Renal pelvis (tissue), 4 donors: ENCODE measurements around the gene MORC1. TPM values are rescaled to one million over a fixed set of nuclear protein-coding genes. Genes with fewer than 3 reads are reported as not detected.
"Not testable (repeated sequence)": the region's sequence is repeated elsewhere in the genome, so short reads cannot be mapped to it uniquely, and the experiment has no call there.

ENCODE experiments used
- DNase-seq: peaks from one replicate; pipeline ENCODE4 v3.0.0-alpha.2; 2013
- polyA plus RNA-seq, 3 donors: library from polyadenylated mRNA; unstranded; fragments of 120-200 nt; gene quantifications; one replicate each; pipeline ENCODE4 v1.2.1, GENCODE V29; 2013; ENCODE audit not compliant: insufficient read length in 3 of 3

Gene MORC1
- polyA plus RNA-seq, 3 donors, result 0.40 to 0.64 (median 0.45) TPM

DNA sequence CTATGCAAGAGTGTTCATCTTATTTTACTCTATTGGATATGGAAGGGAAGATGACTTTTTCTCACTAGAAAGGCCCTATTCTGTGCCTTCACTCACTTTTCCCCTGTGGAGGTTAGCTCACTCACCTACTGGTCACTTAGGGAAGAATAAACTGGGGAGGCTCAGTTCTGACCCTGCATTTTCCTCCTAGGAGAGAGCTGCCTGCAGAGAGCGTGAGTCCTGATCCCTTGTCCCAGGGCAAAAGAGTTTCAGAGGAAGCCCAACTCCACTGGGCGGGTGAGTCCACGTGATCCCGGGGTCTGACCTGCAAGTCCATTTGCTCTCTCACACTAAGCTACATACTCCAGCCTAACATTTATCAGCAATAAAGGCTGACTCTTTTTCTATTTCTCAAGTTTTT, 8.4 kb downstream of the MORC1 start:
- DNase-seq, result no peak

- DNase-seq, result no peak
Observed at GRCh38 chr3:109098079-109098644, 19.8 kb downstream of the MORC1 start.

DNA sequence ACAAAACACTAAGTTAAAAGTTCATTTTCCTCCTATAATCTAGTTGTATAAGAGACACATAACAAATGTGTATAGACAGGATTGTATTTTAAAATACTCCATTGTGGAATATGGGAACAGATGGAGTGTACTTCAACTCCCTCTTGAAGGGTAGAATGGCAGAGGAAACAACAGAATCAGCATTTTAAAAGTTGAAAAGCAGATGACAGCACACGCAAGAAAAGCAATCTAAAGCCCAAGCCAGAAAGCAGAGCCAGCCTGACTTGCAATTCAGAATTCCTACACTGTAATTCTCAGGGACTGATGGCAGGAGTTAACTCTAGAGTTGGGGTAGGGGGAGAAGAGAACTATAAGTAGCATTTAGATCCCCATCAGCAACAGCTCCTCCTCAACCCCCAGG, 22.8 kb downstream of the MORC1 start:
- DNase-seq, result no peak

DNA sequence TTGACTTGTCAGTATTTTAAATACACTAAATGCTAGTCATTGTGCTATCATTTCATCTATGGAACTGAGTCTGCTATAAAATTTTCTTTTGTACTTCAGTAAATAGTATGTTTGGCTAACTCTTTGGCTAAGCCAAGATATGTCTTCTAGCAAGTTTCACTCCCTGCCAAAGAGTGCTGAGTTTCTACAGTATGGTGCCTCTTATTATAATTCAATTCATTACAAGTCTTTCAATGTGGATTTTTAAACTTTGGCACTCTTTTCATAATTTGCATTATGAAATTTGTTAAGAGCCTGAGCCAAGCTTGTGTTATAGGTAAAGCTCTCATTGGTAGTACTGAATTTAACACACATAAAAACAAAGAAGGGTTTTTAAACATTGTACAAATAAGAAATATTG, 24.4 kb downstream of the MORC1 start:
- no peak for DNase-seq

DNA sequence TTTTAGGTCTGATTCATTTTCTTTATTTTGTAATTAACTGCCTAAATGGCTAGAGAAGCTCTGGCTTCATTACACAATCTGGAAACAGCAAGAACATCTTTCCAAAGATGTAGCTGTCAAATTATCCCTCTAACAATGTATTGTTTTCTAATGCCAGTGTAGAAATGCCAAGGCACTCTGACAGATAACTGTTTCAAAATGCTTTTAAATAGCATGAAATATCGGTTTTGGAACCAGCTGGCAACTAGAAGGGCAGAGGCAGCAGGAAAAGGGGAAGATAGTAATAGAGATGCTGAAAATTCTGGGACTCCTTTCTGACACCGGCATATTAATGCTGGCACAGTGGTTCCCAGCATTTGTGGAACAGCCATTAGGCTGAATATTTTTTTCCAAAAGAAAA, 26.1 kb downstream of the MORC1 start:
- no peak for DNase-seq

- no peak for DNase-seq
Observed at GRCh38 chr3:109089265-109089664, 28.7 kb downstream of the MORC1 start.

DNA sequence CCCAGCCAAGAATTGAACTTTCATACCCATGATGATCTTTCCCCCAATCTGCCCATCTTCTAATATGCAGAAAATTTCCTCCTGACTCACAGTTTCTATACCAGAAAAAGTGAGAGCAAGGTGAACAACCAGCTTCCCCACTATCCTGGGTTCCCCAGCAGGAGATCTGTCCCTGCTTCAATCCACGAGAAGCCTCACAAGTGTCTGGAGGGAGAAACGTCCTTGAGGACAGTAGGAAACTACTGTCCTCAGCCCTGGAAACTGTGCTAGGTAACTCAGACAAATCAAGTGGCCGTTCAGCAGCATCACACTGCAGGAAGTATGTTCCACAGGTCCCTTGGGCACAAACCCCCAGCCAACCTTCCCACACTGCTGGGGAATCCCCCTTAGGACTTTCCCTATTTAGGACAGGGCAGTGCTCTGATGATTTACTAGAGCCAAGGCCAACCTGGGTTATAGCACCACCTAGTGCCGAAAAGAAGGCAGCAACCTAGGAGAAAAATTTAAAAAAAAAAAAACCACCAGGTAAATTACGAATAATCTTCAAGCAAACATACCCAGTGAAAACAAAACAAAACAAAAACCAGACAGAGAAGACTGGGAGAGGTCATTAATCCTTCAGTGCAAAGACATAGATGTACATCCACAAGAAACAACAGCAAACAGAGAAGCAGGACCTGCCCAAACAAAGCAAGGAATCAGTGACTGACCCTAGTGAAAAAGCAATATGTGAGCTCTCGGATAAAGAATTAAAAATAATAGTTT, 36.0 kb downstream of the MORC1 start:
- DNase-seq, result no peak

GRCh38 chr3:109080090-109080489, 37.8 kb downstream of the MORC1 start:
- DNase-seq, result not testable (repeated sequence)

- DNase-seq, result no peak
Observed at GRCh38 chr3:109073116-109073515, 44.8 kb downstream of the MORC1 start.

DNA sequence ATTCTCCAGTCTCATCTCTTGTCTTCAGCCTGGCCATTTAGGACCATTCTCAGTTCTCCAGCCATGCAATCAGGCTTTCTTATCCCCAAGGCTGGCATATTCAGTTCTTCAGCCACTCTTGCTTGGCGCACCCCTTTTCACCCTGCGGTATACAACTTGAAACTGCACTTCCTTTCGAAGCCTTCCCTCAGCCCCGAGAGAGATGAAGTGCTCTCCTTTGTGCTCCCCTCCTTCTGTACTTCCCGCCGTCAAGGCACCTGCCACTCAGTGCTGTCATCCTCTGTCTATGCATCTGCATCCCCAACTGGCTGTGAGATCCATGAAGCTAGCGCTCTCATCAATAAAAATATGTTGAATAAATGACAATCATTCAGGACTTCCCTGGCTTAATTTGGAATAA, 45.7 kb downstream of the MORC1 start:
- DNase-seq, result no peak

DNA sequence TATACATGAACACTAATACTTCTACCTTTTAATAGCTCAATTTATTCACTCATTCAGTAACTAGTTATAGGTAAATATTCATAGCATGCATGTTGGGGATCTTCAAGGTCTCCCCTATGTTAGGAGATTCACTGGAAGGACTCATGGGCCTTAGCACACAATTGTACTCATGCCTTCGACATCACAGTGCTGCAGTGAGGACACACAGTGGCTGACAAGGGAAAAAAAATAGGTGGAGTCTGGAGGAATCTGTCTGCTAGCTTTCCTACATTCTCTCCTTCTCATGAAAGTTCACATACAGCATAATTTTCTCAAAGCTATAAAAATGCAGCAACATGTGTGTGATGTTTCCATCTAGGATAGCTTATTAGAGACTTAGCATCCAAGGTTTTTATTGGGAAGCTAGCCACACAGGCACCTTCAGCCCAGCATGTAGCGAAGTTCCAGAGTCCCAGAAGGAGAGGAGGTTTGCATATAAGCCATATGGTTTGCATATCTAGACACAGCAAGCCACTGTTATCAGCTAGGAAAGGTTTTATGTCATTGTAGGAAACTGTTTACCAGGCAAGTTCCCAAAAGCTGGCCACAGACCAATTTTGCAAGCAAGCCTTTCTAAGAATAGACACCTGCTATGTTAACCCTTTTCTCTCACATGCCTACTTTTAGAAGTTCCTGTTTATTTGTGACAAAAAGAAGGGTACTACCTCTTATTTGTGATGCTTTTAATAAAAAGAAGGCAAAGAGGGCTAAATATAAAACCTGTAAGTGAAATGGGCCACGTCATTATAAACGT, 46.4 kb downstream of the MORC1 start:
- DNase-seq, result peak; percentile 34

DNA sequence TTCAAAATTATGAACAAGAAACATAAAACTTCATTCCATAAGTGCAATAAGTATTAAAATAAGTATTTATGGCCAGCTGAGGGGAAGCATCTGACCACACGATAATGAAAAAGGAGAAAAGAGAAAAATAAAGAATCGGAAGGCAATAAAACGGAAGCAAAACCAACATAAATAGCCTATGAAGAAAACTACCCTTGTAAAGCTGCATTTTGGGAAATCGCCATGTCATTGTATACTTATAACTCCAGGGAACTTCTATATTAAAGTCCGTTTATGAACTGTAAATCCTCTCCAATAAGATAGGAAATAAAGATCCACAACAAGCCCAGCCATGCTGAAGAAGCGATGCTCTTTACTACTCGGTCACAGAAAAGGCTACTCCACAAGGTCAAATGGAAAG, 47.7 kb downstream of the MORC1 start:
- DNase-seq, result peak; percentile 26

- no peak for DNase-seq
Observed at GRCh38 chr3:109066864-109067263, 51.1 kb downstream of the MORC1 start.

- DNase-seq, result no peak
Observed at GRCh38 chr3:109059264-109059663, 58.7 kb downstream of the MORC1 start.

DNA sequence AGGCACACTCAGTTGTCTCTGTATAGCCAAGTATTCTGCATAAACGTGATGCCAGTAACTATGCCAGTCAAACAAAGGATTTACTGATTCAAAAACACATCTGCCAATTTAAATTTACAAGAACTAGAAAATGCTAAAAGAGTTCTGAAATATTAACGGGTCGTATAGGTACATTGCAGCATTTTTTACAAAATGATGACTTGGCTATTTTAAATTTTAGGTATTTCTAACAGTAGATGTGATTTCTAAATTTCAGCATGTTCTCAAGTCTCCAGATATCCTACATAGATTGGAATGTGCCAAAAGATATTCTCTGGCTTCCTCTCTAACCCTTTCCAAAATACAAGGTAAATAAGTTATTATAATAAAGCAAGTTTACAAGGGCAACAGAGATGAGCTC, 60.3 kb downstream of the MORC1 start:
- no peak for DNase-seq

DNA sequence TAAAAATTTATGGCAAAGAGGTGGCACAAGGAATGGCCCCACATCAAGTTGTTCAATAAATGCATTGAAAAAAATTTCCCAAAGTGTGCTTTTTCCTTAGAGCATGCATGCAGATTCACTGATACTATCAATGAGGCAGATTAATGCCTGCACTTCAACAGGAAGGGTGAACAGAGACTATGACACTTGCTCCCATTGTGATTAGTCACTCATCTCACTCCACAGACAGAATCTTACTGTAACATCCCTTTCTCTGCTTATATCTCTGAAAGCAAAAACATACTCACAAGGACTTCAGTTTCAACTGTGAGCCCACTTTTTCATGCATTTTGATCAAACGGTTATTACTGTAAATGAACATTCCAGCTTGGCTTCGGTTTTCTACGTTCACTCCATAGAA, 60.9 kb downstream of the MORC1 start:
- no peak for DNase-seq

DNA sequence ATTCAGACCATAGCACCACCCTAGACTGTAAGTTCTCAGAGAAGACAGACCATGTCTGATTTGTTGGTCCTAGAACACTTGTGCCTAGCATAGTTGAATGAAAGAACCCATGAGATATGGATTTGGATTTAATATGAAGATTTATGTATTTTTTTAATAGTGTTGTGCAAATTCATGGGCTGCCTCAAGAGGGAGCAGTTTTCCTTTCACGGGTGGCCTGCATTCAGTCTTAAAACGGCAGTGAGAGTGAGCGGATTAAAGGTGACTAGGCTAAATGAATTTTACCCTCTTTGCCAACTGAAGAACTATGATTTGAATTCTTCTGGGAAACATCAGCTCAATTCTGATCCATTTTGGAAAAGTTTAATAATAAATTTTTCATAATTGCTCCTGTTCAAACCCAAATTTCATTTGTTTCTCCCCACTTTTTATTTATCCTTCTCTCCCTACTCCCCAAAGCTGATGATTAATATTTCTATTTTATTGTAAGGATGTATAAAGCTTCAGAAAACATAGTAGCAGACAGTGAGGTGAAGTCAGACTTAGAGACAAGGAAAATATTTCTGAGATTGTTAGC, 67.3 kb downstream of the MORC1 start:
- DNase-seq, result no peak

DNA sequence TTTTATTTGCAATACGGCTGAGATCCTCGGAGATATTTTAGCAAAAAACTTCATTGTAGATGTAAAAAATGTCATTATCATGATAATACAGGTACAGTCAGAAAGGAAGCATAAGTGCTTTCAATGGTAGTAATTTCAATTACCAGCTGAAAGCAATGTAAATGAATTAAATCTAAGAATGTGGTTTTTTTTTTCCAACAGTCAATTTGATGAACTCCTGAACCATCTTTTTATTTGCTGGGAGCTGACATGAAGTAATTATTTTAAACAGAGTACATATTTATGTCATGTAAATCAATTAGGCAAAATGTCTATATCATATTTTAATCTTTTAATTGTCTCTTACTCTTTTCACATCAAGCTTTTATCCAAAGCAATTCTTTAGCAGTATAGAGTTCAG, 70.6 kb downstream of the MORC1 start:
- DNase-seq, result no peak

DNA sequence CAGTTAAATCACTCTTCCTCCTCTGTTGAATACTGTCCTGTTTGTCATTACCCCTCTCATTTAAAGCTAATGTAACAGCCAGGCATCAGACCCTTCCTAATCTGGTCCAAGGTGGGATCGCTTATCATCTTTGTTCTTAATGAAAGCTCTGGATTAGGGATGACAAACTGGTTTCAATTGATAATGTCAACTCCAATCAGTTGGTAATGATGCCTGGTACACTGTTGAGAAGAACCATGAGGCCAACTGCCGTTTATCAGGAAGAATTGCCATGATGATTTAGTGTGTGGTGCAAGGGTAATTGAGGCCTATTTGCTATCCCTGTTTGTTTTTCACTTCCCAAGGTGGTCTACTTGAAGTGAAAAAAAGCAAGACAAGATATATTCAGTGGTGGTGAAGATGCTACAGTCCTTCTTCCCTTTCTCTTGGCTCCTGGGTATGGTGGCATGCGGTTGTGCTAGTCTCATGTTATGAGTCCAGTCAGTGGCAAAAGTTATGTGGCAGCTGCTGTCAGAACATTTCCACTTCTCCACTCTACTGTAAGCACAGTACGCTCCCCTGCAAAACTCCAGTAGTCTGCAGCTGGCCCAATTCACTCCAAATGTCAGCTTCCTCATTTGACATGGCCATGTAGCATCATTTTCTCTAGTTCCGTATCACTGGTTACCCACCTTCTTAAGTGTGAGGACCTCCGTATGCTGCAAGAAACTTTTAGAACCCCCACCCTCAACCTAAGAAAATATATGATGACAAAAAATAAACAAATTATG, 72.5 kb downstream of the MORC1 start:
- DNase-seq, result no peak

DNA sequence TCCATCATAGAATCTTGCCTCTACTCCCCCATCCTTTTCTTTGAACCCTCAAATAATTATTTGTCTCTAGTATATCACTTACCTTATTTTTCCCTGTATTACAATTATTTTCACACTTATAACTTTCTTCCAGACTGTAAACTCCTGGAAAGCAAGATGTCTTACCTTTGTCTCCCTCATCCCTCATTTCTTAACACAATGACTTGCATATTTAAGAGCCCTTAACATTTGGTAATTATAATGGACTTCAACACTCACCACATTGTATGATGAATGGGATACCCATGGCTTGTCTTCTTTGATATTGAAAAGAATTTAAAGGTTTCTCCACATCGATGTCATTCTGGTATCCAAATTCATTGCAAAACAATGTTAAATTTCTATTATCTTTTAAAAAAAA, 82.9 kb downstream of the MORC1 start:
- no peak for DNase-seq

- DNase-seq, result no peak
Observed at GRCh38 chr3:109033000-109033660, 84.8 kb downstream of the MORC1 start.
